ENCODE results near the gene ANKRD7.
"Not testable (repeated sequence)": the region's sequence is repeated elsewhere in the genome, so short reads cannot be mapped to it uniquely, and the experiment has no call there.

The ANKRD7 gene

DNA sequence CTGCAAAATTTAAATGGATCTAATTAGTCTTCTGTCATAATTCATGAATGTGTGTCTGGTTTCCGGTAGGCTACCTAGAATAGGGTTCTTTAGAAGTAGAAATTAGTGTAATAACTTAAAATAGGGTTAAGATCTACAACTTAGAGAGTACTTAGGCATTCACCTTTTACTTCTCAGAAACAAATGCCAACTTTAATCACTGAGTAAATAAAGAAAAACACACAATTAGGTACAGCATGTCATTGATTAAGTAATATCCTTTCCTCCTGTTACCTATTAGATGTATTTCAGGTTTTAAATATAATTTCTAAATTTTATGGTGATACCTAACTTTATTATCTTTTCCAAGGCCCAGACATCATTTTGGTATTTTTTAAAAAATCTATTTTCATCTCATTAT lies 9.3 kb downstream of the ANKRD7 start:
- H3K27ac ChIP-seq, result no peak overlapping the region

DNA sequence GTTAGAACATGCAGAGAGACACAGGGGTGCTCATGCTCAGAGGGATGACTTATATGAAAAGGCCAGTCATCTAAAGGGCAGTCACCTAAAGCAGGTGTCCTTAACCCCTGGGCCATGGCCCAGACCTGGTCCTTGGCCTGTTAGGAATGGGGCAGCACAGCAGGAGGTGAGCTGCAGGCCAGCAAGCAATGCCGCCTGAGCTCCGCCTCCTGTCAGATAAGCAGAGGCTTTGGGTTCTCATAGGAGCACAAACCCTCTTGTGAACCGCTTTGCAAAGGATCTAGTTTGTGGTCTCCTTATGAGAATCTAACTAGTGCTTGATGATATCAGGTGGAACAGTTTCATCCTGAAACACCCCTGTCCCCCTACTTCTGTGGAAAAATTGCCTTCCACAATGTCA lies 14.5 kb downstream of the ANKRD7 start:
- TF ChIP-seq ZFX (IDR thresholded peaks at IDR 0.05; ENCODE audit: borderline replicate concordance), result no peak
- TF ChIP-seq, protein P1, sequence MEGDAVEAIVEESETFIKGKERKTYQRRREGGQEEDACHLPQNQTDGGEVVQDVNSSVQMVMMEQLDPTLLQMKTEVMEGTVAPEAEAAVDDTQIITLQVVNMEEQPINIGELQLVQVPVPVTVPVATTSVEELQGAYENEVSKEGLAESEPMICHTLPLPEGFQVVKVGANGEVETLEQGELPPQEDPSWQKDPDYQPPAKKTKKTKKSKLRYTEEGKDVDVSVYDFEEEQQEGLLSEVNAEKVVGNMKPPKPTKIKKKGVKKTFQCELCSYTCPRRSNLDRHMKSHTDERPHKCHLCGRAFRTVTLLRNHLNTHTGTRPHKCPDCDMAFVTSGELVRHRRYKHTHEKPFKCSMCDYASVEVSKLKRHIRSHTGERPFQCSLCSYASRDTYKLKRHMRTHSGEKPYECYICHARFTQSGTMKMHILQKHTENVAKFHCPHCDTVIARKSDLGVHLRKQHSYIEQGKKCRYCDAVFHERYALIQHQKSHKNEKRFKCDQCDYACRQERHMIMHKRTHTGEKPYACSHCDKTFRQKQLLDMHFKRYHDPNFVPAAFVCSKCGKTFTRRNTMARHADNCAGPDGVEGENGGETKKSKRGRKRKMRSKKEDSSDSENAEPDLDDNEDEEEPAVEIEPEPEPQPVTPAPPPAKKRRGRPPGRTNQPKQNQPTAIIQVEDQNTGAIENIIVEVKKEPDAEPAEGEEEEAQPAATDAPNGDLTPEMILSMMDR (IDR thresholded peaks at IDR 0.05), result no peak
- H3K27ac ChIP-seq, result no peak overlapping the region

More for the DNA sequence above, 9.3 kb downstream of the ANKRD7 start:
- no peak for TF ChIP-seq ZFX (IDR thresholded peaks at IDR 0.05; ENCODE audit: borderline replicate concordance)
- TF ChIP-seq, protein P1 (IDR thresholded peaks at IDR 0.05), result no peak

DNA sequence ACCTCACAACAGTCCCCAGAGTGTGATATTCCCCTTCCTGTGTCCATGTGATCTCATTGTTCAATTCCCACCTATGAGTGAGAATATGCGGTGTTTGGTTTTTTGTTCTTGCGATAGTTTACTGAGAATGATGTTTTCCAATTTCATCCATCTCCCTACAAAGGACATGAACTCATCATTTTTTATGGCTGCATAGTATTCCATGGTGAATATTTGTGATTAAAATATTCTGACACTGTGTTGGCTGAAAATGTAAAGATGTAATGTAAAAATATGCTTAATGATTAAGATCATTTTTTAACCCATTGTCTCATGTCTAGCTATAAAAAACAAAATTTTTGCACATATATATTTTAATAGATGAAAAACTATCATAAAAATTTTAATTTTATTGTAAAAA lies 15.8 kb downstream of the ANKRD7 start:
- not testable (repeated sequence) for H3K27ac ChIP-seq

DNA sequence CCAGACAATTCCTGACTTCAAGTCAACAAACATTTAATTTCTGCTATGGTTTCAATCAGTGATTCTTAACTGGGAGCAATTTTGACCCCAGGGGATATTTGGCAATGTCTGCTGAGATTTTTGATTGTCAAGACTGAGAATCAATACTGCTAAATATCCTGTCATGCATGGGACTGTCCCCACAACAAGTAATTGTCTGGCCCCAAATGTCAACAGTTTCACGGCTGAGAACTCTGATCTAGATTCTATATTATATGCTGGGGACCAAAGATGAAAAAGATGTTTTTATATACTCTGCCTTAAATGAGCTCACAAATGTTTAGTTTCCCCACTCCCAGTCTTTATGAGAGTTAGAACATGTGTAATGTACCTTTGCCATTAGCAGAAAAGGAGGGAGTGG lies 19.2 kb downstream of the ANKRD7 start:
- H3K27ac ChIP-seq, result no peak overlapping the region
- TF ChIP-seq ZFX (IDR thresholded peaks at IDR 0.05; ENCODE audit: borderline replicate concordance), result no peak
- TF ChIP-seq, protein P1 (IDR thresholded peaks at IDR 0.05), result no peak

DNA sequence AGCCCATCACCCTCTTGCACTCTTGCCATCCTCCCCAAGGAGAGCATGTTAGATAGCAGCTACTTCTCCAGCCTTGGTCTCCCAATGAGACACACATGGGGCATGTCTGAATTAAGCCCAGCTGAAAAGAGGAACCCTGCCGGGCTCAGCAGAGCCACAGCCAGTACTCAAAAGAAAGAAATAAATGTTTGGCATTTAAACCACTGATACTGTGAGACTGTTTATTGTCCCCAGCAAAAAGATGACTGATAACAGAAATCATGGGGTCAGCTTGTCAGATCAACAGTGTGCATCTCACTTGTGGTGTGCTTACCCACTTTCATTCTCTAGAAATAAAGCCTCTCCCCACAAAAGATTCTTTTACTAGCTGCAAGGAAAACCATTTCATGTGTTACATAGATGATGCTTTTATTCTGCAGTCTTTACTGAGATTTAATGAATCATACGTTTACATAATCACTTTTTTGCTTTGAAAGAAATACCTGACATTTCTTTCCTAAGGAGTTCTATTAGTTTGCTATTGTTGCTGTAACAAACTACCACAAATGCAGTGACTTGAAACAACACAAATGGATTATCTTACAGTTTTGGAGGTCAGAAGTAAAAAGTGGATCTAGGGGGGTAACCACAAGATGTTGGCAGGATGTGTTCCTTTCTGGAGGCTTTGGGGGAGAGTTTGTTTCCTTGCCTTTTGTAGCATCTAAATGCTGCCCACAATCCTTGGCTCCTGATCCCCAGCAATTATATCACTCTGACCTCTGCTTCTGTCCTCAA lies 20.9 kb downstream of the ANKRD7 start:
- TF ChIP-seq, protein P1 (IDR thresholded peaks at IDR 0.05), result no peak
- no peak for TF ChIP-seq ZFX (IDR thresholded peaks at IDR 0.05; ENCODE audit: borderline replicate concordance)
- H3K27ac ChIP-seq, result no peak overlapping the region

DNA sequence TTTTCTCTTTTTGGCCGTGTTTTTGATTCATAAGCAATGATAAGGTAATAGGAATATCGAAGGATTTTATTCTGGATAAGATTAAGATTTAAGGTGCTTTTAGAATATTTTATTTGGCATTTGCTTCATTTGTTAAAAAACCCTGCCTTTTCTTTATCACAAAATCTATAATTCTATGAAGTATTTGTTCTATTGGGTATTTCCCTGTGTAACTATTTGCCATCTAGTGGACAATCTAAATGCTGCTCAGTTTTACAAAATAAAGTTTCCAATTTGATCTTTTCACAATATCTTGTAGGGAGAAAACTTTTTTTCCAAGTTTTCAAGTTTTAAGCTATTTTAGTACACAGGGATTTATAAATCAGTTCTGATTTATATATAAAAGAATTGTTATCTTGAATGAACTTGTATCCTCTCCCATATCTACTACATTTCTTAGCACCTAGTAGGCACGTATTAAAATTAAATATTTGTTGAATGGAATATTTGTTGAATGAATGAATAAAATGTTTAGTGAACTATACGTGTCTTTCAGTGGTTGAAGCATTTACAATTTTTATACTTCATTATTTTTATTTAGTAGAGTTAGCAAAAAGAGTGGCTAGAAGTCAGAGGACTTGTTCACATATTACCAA lies 26.5 kb downstream of the ANKRD7 start:
- H3K27ac ChIP-seq, result no peak overlapping the region
- no peak for TF ChIP-seq ZFX (IDR thresholded peaks at IDR 0.05; ENCODE audit: borderline replicate concordance)
- TF ChIP-seq, protein P1 (IDR thresholded peaks at IDR 0.05), result peak; percentile 78

DNA sequence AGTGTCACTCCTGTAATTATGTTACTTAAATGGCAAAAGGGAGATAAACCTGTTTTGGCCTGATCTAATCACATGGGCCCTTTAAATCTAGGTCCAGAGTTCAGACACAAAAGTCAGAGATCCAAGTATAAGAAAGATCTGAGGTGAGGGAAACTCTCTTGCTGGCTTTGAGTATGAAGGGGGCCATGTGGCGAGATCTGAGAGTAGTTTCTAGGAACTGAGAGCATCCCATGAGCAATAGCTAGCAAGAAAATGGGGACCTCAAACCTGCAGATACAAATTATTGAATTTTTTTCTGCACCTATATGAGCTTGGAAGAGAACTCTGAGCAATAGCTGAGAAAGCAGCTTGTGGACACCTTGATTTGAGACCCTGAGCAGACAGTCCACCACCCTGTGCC lies 27.6 kb downstream of the ANKRD7 start:
- H3K27ac ChIP-seq, result no peak overlapping the region
- TF ChIP-seq, protein P1 (IDR thresholded peaks at IDR 0.05), result no peak
- no peak for TF ChIP-seq ZFX (IDR thresholded peaks at IDR 0.05; ENCODE audit: borderline replicate concordance)

Data from 22Rv1 (cell line).